Panc1 (cell line): Measurements from ENCODE around the gene SDF4. TPM values are rescaled to one million over a fixed set of nuclear protein-coding genes. Genes with fewer than 3 reads are reported as not detected.

ENCODE experiments used
- ATAC-seq: fragments of 200-7000 bp; cut with Tn5 transposase; 2 replicates; pipeline ENCODE4 v1.9.1; 2020; ENCODE audit warnings: mild to moderate bottlenecking, moderate library complexity
- BruUV-seq: library from RNA; stranded (reverse); fragments of 400-500 nt; replicated peaks from 2 replicates; lab custom pipeline; 2021; lab: Mats Ljungman, UMichigan
- CTCF ChIA-PET: fragments of 300-600 bp; sonication (Branson Sonifier 250); formaldehyde crosslinking; loops from one replicate; lab custom pipeline; 2022; ENCODE audit warnings: antibody characterized with exemption; lab: Charles Lee
- POLR2A ChIA-PET: fragments of 300-600 bp; sonication (Branson Sonifier 250); formaldehyde crosslinking; loops from one replicate; lab custom pipeline; 2022; ENCODE audit warnings: antibody characterized with exemption; lab: Charles Lee
- DNase-seq: peaks from one replicate; pipeline ENCODE4 v3.0.0-alpha.2; 2010; ENCODE audit warnings: low read depth, low spot score
- H3K27ac ChIP-seq: 2 replicates; pipeline ENCODE4 v1.5.1; 2011; ENCODE audit warnings: mild to moderate bottlenecking, low read length, inconsistent platforms
- H3K27me3 ChIP-seq: fragments of 200-500 bp; sonication (Bioruptor generic); 2 replicates; pipeline ENCODE4 v1.6.0; 2014; ENCODE audit warnings: low read length, inconsistent platforms; ENCODE audit not compliant: control insufficient read depth, insufficient read depth
- H3K36me3 ChIP-seq: fragments of 200-500 bp; sonication (Bioruptor generic); 2 replicates; pipeline ENCODE4 v1.5.1; 2014; ENCODE audit warnings: inconsistent platforms, mild to moderate bottlenecking, low read length, moderate library complexity; ENCODE audit not compliant: control insufficient read depth, insufficient read depth
- H3K4me1 ChIP-seq: 2 replicates; pipeline ENCODE4 v1.5.1; 2011; ENCODE audit warnings: inconsistent platforms, mild to moderate bottlenecking, low read length, moderate library complexity; ENCODE audit not compliant: control insufficient read depth, insufficient read depth
- H3K4me3 ChIP-seq, 2 experiments: 2 replicates each; pipeline ENCODE4 v1.5.1; 2011 to 2012; ENCODE audit warnings: low read depth in 2 of 2, low read length in 2 of 2, mild to moderate bottlenecking in 2 of 2, inconsistent platforms in 1 of 2, moderate library complexity in 1 of 2
- H3K9me3 ChIP-seq: fragments of 200-500 bp; sonication (Bioruptor generic); 2 replicates; pipeline ENCODE4 v1.5.1; 2014; ENCODE audit warnings: low read depth, mild to moderate bottlenecking, inconsistent platforms, low read length, moderate library complexity; ENCODE audit not compliant: control insufficient read depth, insufficient read depth
- CTCF ChIP-seq: fragments of 450-650 bp; IDR thresholded peaks from 2 replicates; pipeline ENCODE4 v1.5.1; 2017; ENCODE audit warnings: mild to moderate bottlenecking
- POLR2AphosphoS5 ChIP-seq: IDR thresholded peaks from 2 replicates; pipeline ENCODE4 v1.6.1; 2012; ENCODE audit warnings: mild to moderate bottlenecking, low read depth, low read length, moderate library complexity
- SIN3A ChIP-seq: IDR thresholded peaks from 2 replicates; pipeline ENCODE4 v1.6.1; 2012; ENCODE audit warnings: low read depth, mild to moderate bottlenecking, low read length, moderate library complexity, borderline replicate concordance; ENCODE audit not compliant: insufficient read depth
- TCF7L2 ChIP-seq: IDR thresholded peaks from 2 replicates; pipeline ENCODE4 v1.6.1; 2011; ENCODE audit warnings: mild to moderate bottlenecking, low read depth, low read length, inconsistent platforms
- in situ Hi-C: cut with HindIII; loops from 2 replicates; pipeline ENCODE4 v1.10.0; 2016; ENCODE audit warnings: low sequenced_read_pairs, low pct_unique_long_range_greater_than_20kb
- intact Hi-C: fragments of 100-400 bp; cut with micrococcal nuclease; formaldehyde crosslinking; loops from one replicate; pipeline ENCODE4 v1.10.0; 2022; ENCODE audit not compliant: unreplicated experiment
- total RNA-seq: library from RNA; stranded (reverse); gene quantifications from one replicate; pipeline ENCODE4 v1.2.1, GENCODE V29; 2021; ENCODE audit not compliant: unreplicated experiment
- TF ChIP-seq, protein P1 (sequence below), 2 experiments: IDR thresholded peaks; 2 replicates each; pipeline ENCODE4 v1.6.1; 2011 to 2012; ENCODE audit warnings: low read depth in 2 of 2, control low read depth in 1 of 2, low read length in 1 of 2, mild to moderate bottlenecking in 1 of 2, moderate library complexity in 1 of 2; ENCODE audit not compliant: insufficient read depth in 1 of 2

SDF4 gene
- total RNA-seq, 1 experiment from 2014 or later = 335 TPM

DNA sequence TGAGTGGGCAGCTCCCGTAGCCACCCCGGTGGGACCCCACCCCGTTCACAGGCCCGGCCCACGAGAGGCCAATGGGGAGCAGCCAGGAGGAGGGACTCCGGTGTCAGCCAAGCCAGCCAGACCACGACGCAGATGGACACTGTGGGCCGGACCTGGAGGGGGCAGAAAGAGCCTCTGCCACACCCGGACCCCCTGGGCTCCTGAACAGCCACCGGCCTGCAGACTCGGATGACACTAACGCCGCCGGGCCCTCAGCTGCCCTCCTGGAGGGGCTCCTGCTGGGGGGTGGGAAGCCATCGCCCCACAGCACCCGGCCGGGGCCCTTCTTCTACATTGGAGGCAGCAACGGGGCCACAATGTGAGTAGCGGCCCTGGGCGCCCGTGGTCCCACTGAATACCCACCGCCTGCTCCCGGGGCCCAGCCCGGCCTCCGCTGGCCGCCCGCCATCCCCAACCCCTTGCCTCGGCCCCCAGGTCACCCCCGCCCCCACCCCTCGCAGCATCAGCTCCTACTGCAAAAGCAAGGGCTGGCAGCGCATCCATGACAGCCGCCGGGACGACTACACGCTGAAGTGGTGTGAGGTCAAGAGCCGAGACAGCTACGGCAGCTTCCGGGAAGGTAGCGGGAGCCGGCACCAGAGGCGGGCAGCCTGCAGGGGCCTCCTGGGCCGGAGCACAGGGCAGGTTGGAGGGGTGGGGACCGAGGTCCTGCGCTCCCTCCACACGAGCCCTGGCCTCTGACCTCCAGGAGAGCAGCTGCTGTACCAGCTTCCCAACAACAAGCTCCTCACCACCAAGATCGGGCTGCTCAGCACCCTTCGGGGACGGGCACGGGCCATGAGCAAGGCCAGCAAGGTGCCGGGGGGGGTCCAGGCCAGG is 51.6 kb downstream of the SDF4 start:
- CTCF ChIA-PET = interaction anchor here (0.6 to 0.7 kb wide), 3 partner anchors 28 to 173 kb away, joined by 3 to 4 read pairs (median 3); no protein-coding TSS in a partner anchor
- peak; percentile 23; the same call in 1 of the 2 replicates for ATAC-seq
- intact Hi-C loops = loop anchor here (10.0 kb wide), 1 partner anchor 55 kb away; no protein-coding TSS in a partner anchor

DNA sequence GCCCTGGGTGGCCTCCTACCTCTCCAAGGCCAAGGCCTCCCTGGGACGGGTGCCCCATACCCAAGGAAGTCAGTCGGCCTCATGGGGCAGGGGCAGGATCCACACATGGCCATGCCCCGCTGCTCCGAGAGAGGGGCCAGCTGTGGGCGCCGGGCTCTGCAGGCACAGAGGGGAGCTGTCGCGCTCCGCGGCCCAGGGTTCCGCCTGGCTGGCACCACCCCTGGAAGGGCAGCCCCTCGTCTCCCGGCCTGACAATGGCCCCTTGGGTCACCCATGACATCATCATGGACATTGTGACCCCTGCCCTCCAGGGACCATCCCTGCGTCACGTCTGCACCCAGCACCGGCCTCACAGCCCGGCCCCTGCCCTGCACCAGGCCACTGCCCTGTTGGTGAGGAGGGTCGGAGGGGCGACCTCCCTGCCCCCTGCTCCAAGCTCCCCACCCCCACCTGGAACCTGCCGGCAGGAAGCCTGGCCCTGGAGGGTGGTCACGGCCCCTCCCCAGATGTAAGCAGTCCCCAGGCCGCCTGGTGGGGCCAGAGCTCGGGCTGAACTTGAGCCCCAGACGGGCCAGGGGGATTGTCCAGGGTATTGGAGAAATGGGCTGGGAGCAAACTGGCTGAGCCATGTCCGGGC is 52.3 kb downstream of the SDF4 start:
- BruUV-seq = no TSS peak
- DNase-seq = no peak
- TF ChIP-seq, protein P1, sequence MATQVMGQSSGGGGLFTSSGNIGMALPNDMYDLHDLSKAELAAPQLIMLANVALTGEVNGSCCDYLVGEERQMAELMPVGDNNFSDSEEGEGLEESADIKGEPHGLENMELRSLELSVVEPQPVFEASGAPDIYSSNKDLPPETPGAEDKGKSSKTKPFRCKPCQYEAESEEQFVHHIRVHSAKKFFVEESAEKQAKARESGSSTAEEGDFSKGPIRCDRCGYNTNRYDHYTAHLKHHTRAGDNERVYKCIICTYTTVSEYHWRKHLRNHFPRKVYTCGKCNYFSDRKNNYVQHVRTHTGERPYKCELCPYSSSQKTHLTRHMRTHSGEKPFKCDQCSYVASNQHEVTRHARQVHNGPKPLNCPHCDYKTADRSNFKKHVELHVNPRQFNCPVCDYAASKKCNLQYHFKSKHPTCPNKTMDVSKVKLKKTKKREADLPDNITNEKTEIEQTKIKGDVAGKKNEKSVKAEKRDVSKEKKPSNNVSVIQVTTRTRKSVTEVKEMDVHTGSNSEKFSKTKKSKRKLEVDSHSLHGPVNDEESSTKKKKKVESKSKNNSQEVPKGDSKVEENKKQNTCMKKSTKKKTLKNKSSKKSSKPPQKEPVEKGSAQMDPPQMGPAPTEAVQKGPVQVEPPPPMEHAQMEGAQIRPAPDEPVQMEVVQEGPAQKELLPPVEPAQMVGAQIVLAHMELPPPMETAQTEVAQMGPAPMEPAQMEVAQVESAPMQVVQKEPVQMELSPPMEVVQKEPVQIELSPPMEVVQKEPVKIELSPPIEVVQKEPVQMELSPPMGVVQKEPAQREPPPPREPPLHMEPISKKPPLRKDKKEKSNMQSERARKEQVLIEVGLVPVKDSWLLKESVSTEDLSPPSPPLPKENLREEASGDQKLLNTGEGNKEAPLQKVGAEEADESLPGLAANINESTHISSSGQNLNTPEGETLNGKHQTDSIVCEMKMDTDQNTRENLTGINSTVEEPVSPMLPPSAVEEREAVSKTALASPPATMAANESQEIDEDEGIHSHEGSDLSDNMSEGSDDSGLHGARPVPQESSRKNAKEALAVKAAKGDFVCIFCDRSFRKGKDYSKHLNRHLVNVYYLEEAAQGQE (IDR thresholded peaks at IDR 0.05; ENCODE audit: insufficient read depth in 1 of 2, low read depth in 2 of 2, low read length in 1 of 2) = no peak
- TF ChIP-seq CTCF (no peak), POLR2AphosphoS5 (no peak), SIN3A (no peak), TCF7L2 (no peak)
- no peak overlapping the region for H3K4me3 ChIP-seq
- CTCF ChIA-PET = no interaction called here
- H3K36me3 ChIP-seq = no peaks in the 10 kb centered on the region
- in situ Hi-C loops (no loop called here), intact Hi-C loops (no loop called here)
- ATAC-seq = 0 out of 2 replicates have a peak, but pooled peaks have one; percentile 8
- H3K4me1 ChIP-seq = no peaks in the 10 kb centered on the region
- no peaks in the 10 kb centered on the region for H3K27me3 ChIP-seq
- H3K27ac ChIP-seq = no peak overlapping the region
- POLR2A ChIA-PET = no interaction called here
- no peaks in the 10 kb centered on the region for H3K9me3 ChIP-seq

More for the DNA sequence above, 51.6 kb downstream of the SDF4 start:
- Histone ChIP-seq H3K4me1 (no peaks in the 10 kb centered on the region), H3K27me3 (no peaks in the 10 kb centered on the region), H3K9me3 (no peaks in the 10 kb centered on the region), H3K27ac (no peak overlapping the region), H3K4me3 (no peak overlapping the region), H3K36me3 (no peaks in the 10 kb centered on the region)
- POLR2A ChIA-PET = interaction anchor here (0.7 kb wide), 1 partner anchor 36 kb away, joined by 5 read pairs; no protein-coding TSS in a partner anchor
- no peak for TF ChIP-seq SIN3A
- DNase-seq = no peak
- no TSS peak for BruUV-seq
- in situ Hi-C loops = no loop called here
